ENCODE measurements around the gene IQGAP1. TPM values are rescaled to one million over a fixed set of nuclear protein-coding genes. Genes with fewer than 3 reads are reported as not detected.
"Not testable (repeated sequence)": the region's sequence is repeated elsewhere in the genome, so short reads cannot be mapped to it uniquely, and the experiment has no call there.

IQGAP1 gene, protein sequence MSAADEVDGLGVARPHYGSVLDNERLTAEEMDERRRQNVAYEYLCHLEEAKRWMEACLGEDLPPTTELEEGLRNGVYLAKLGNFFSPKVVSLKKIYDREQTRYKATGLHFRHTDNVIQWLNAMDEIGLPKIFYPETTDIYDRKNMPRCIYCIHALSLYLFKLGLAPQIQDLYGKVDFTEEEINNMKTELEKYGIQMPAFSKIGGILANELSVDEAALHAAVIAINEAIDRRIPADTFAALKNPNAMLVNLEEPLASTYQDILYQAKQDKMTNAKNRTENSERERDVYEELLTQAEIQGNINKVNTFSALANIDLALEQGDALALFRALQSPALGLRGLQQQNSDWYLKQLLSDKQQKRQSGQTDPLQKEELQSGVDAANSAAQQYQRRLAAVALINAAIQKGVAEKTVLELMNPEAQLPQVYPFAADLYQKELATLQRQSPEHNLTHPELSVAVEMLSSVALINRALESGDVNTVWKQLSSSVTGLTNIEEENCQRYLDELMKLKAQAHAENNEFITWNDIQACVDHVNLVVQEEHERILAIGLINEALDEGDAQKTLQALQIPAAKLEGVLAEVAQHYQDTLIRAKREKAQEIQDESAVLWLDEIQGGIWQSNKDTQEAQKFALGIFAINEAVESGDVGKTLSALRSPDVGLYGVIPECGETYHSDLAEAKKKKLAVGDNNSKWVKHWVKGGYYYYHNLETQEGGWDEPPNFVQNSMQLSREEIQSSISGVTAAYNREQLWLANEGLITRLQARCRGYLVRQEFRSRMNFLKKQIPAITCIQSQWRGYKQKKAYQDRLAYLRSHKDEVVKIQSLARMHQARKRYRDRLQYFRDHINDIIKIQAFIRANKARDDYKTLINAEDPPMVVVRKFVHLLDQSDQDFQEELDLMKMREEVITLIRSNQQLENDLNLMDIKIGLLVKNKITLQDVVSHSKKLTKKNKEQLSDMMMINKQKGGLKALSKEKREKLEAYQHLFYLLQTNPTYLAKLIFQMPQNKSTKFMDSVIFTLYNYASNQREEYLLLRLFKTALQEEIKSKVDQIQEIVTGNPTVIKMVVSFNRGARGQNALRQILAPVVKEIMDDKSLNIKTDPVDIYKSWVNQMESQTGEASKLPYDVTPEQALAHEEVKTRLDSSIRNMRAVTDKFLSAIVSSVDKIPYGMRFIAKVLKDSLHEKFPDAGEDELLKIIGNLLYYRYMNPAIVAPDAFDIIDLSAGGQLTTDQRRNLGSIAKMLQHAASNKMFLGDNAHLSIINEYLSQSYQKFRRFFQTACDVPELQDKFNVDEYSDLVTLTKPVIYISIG (N-terminal part only)
- 100 to 1,000 TPM; 222 to 296 TPM for total RNA-seq

DNA sequence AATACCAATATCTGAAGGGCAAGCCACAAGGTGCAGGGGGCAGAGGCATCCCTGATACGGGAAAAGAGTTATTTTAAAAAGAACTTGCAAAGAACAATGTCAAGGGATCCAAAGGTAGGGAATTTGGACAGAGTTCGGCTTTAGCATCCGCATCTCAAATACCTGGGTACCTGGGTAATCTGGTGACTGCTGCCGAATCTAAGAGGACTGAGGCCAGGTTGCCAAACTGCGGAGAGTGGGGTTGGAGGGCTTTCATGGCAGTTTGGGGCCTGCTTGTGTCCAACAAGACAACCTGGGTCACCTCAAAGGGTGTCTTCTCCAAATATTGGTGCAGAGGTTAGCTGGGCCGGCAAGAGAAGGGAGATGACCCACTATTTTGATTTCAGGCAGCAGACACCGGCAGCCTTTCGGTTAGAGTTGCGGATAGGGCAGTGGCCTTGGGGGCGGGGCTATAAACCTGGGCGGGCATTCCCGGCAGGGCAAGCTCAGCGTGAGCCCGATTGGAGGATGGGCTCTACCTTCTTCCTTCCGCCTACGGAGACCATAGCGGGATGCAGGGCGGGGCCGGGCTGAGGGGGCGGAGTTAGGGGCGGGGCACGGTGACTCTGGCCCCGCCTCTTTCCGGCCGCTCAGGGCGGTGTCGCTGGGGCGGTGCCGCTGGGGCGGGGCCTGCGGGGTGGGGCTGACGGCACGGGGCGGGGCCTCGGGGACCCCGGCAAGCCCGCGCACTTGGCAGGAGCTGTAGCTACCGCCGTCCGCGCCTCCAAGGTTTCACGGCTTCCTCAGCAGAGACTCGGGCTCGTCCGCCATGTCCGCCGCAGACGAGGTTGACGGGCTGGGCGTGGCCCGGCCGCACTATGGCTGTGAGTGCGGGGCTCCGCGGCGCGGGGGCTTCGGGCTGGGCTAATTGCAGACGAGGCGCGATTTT, at the start of gene IQGAP1:
Gene IQGAP1, plus strand, starts transcription at position 709 of the 928 bp plus-strand sequence. Its CDS starts 100 bp downstream, at position 809.
- Mint-ChIP-seq H3K27me3 (no peaks in the 10 kb centered on the region), H3K27ac (peak within 1 kb of the TSS; percentile 98), H3K4me1 (peaks cover 48% of the 10 kb centered on the region), H3K4me3 (peak within 1 kb of the TSS; percentile 98), H3K36me3 (ENCODE audit: low read depth) (peaks cover 30% of the 10 kb centered on the region), H3K9me3 (no peaks in the 10 kb centered on the region)
- peak; percentile 98 for DNase-seq
- ChIA-PET CTCF (interaction anchor here (0.5 to 2.5 kb wide), 12 partner anchors 9 to 214 kb away, joined by 3 to 13 read pairs (median 4); no protein-coding TSS in a partner anchor), POLR2A (interaction anchor here (1.3 to 1.6 kb wide), 3 partner anchors 10 to 26 kb away, joined by 6 to 7 read pairs (median 6); no protein-coding TSS in a partner anchor)

DNA sequence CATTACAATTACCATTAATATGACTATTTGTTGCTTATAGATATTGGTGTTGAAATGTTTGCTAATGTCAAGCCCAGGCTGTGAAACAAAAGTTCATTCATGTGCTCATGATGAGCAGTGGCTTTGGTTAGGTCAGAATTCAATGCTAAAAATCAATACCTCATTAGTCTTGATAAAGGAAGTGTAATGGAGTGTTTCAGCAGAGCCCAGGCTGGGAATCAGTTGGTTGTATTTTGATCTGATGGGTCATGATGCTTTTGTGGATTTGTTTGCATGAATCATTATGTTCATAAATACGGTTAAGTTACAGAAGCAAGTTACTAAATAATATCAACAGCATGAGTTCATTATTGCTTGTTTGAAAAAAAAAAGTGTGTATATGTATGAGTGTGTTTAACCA, 49.5 kb upstream of the IQGAP1 start:
- Mint-ChIP-seq H3K27me3 (no peaks in the 10 kb centered on the region), H3K4me3 (no peak overlapping the region), H3K27ac (no peak overlapping the region), H3K4me1 (peaks cover 18% of the 10 kb centered on the region), H3K36me3 (ENCODE audit: low read depth) (no peaks in the 10 kb centered on the region), H3K9me3 (no peaks in the 10 kb centered on the region)
- CTCF ChIA-PET = no interaction called here
- POLR2A ChIA-PET = no interaction called here
- no peak for DNase-seq

DNA sequence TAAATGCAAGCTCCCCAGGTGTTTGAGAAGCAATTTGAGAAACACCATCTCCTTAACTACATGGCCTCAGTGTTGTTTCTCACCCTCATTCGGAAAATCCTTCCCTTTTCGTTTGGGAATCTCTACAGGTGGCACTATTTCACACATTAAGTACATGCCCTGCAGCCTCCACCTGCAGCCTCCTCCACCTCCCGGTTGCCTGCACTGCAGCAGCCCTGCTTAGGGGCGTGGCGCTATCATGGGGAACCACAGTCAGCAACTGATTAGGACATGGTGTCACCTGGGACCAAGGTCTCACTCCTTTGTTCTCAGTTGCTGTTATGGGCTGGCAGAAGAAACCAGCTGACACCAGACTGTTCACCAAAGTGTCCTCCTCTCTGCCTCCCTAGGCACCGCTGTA, 47.7 kb upstream of the IQGAP1 start:
- POLR2A ChIA-PET = no interaction called here
- no peak for DNase-seq
- H3K27ac Mint-ChIP-seq = no peak overlapping the region
- H3K9me3 Mint-ChIP-seq = no peaks in the 10 kb centered on the region
- no peak overlapping the region for H3K4me3 Mint-ChIP-seq
- no peaks in the 10 kb centered on the region for H3K27me3 Mint-ChIP-seq
- no peaks in the 10 kb centered on the region for H3K36me3 Mint-ChIP-seq (ENCODE audit: low read depth)
- CTCF ChIA-PET = interaction anchor here (0.5 to 1.4 kb wide), 4 partner anchors 12 to 44 kb away, joined by 3 to 7 read pairs (median 3); partner anchors contain the start of gene ZNF774
- peaks cover 18% of the 10 kb centered on the region for H3K4me1 Mint-ChIP-seq

DNA sequence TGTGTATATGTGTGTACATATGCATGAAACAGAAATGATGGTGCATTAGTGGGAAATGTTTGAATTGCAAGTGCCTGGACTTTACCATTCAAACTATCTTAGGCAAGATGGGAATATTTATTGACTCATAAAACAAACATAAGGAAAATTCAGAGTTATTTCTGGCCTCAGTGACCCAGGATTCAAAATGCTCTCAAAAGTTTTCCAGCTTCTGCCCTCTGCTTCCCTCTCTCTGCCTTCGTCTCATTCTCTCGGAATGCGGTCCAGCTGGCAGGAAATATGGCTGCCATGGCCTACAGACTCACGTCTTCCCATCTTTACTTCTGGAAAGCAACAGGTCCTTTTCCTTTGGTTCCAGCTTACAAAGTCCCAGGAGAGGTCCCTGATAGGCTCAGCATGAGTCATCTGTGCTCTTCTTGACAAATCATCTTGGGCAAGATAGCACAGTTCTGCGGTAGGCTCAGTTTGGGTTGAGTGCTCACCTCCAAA, 44.7 kb upstream of the IQGAP1 start:
- DNase-seq = no peak
- H3K27me3 Mint-ChIP-seq = no peaks in the 10 kb centered on the region
- no peak overlapping the region for H3K4me3 Mint-ChIP-seq
- ChIA-PET CTCF (interaction anchor here (0.6 to 1.6 kb wide), 2 partner anchors 9 to 23 kb away, joined by 3 to 5 read pairs; no protein-coding TSS in a partner anchor), POLR2A (no interaction called here)
- H3K36me3 Mint-ChIP-seq (ENCODE audit: low read depth) = no peaks in the 10 kb centered on the region
- H3K9me3 Mint-ChIP-seq = no peaks in the 10 kb centered on the region
- peaks cover 8% of the 10 kb centered on the region for H3K4me1 Mint-ChIP-seq
- peak overlapping the region; percentile 25 for H3K27ac Mint-ChIP-seq

DNA sequence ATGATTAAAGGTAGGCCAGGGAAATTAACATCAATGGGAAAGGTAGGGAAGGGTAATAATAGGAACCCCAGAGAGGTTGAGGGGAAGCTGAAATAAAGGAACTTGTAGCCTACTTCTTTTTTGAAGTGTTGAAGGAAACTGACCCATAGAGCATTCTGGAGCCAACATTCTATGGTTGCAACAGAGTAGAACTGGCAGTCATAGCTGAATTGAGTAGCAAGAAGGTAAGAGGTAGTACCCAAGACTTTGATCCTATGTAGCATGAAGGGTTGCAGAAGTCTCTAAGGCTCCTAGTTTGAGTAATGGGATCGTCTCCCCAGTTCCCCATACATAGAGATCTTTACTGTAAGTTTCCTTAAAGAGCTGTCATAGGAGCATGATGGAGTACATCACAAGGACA, 43.4 kb upstream of the IQGAP1 start:
- H3K4me3 Mint-ChIP-seq = no peak overlapping the region
- H3K27me3 Mint-ChIP-seq = no peaks in the 10 kb centered on the region
- H3K4me1 Mint-ChIP-seq = peaks cover 8% of the 10 kb centered on the region
- ChIA-PET CTCF (interaction anchor here (0.8 to 1.3 kb wide), 3 partner anchors 13 to 104 kb away, joined by 3 to 4 read pairs (median 3); no protein-coding TSS in a partner anchor), POLR2A (no interaction called here)
- peak overlapping the region; percentile 7 for H3K27ac Mint-ChIP-seq
- no peak for DNase-seq
- no peaks in the 10 kb centered on the region for H3K9me3 Mint-ChIP-seq
- H3K36me3 Mint-ChIP-seq (ENCODE audit: low read depth) = no peaks in the 10 kb centered on the region

DNA sequence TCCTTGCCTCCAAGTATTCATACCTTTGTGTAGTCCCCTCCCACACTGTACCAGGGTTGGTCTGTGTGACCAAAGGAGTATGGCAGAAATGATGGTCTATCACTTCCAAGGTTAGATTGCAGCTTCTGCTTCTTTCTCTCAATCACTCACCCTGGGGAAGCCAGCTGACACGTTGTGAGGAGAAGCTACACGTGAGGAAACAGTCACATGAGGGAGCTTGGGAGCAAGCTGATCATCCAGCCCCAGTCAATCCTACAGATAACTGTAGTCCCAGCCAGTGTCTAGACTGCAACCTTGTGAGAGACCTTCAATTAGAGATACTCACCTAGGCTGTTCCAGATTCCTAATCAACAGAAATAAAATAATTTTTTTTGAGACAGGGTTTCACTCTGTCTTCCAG, 42.2 kb upstream of the IQGAP1 start:
- H3K27ac Mint-ChIP-seq = no peak overlapping the region
- peaks cover 14% of the 10 kb centered on the region for H3K4me1 Mint-ChIP-seq
- no peaks in the 10 kb centered on the region for H3K9me3 Mint-ChIP-seq
- CTCF ChIA-PET = interaction anchor here (1.0 to 1.3 kb wide), 2 partner anchors 15 to 102 kb away, joined by 3 to 4 read pairs; no protein-coding TSS in a partner anchor
- no peaks in the 10 kb centered on the region for H3K36me3 Mint-ChIP-seq (ENCODE audit: low read depth)
- POLR2A ChIA-PET = interaction anchor here (0.6 kb wide), 1 partner anchor 351 kb away, joined by 4 read pairs; no protein-coding TSS in a partner anchor
- no peak overlapping the region for H3K4me3 Mint-ChIP-seq
- no peaks in the 10 kb centered on the region for H3K27me3 Mint-ChIP-seq
- DNase-seq = no peak

DNA sequence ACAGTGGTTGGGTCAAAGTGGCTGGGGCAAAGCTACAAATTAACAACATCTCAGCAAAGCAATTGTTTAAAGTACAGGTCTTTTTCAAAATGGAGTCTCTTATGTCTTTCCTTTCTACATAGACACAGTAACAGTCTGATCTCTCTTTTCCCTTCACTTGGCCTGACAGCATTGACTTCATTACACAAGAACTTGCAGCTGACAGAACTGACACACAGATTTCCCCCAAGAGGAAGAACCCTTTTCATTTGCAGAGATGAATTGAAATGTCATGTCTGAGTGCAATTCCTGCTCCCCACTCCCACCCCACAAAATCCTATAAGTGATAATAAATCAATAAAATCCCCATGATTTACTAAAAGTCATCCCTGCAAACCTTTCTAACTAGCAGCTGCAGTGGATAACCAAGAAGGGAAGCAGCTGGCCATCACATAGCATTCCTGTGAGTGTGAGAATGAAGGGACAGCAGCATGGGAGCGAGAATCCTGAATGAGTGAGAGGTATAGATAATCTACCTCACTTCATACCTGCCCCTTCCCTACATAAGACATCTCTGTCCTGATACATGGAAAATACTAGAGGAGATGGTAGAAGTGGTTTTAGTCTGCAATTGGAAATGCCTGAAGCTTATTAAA, 40.5 kb upstream of the IQGAP1 start:
- POLR2A ChIA-PET; DNase-seq; H3K27me3 Mint-ChIP-seq; H3K27ac Mint-ChIP-seq; H3K9me3 Mint-ChIP-seq; H3K4me3 Mint-ChIP-seq; H3K36me3 Mint-ChIP-seq (ENCODE audit: low read depth): not testable (repeated sequence)
- CTCF ChIA-PET = interaction anchor here (0.5 kb wide), 1 partner anchor 288 kb away, joined by 3 read pairs; no protein-coding TSS in a partner anchor
- H3K4me1 Mint-ChIP-seq = peaks cover 24% of the 10 kb centered on the region

DNA sequence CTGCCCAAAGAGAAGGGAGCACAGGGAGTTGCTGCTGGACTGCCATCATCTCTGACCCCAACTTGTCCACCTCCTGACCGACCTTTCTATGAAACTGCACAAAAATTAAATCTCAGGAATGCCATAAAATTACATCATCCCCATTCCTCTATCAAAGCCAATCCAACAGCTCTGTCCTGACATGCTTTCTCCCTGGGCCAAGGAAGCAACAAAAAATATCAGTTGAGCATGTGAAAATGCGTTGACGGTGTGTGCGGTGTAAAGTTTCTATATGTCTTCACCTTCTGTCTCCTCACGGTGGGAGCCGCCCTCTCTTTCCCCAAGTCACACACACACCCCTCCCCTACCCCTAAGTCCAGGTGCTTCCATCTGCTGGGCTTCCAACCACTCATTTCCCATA, 39.6 kb upstream of the IQGAP1 start:
- DNase-seq = no peak
- peaks cover 20% of the 10 kb centered on the region for H3K4me1 Mint-ChIP-seq
- CTCF ChIA-PET = interaction anchor here (0.5 kb wide), 1 partner anchor 287 kb away, joined by 3 read pairs; no protein-coding TSS in a partner anchor
- POLR2A ChIA-PET = no interaction called here
- H3K27ac Mint-ChIP-seq = no peak overlapping the region
- no peaks in the 10 kb centered on the region for H3K27me3 Mint-ChIP-seq
- no peaks in the 10 kb centered on the region for H3K9me3 Mint-ChIP-seq
- H3K36me3 Mint-ChIP-seq (ENCODE audit: low read depth) = no peaks in the 10 kb centered on the region
- H3K4me3 Mint-ChIP-seq = no peak overlapping the region

DNA sequence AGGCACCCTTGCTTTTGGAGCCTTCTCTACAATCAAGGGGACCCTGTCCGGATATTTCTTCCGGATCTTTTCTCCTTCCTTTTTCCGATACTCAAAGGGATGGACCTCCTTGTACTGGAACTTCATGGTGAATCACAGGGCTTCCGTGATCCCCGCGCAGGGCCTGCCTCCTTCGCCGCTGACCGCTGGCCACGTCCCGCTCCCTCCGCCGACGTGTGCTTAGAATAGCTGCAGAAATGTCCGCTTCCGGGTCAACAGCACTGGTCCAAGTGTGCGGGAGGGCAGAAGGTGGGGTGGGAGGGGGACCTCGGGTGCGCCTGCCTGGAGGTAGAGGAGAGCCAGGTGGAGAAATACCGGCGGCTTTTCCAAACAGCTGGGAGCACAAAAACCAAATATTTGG, 39.0 kb upstream of the IQGAP1 start:
- DNase-seq = no peak
- H3K4me3 Mint-ChIP-seq = no peak overlapping the region
- no peaks in the 10 kb centered on the region for H3K27me3 Mint-ChIP-seq
- ChIA-PET CTCF (interaction anchor here (1.4 kb wide), 1 partner anchor 11 kb away, joined by 3 read pairs; no protein-coding TSS in a partner anchor), POLR2A (no interaction called here)
- H3K9me3 Mint-ChIP-seq = no peaks in the 10 kb centered on the region
- no peaks in the 10 kb centered on the region for H3K36me3 Mint-ChIP-seq (ENCODE audit: low read depth)
- H3K4me1 Mint-ChIP-seq = peaks cover 19% of the 10 kb centered on the region
- no peak overlapping the region for H3K27ac Mint-ChIP-seq

DNA sequence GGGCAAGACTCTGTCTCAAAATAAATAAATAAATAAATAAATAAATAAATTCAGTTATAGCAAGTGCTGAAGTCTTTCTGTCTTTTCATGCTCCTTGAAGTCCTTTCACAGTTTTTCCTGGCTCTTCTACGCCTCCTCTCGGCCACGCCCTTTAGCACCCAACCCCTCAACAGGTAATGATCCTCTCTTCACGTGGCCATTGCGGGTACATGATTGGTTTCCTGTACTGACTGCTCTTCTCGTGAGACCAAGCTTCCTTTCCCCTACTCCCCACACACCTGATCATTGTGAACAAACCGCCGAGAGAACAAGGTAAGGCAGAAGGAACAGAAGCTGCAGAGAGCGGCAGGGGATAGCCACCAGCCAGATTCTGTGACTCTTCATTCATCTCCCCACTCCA, 38.2 kb upstream of the IQGAP1 start:
- CTCF ChIA-PET = interaction anchor here (0.7 to 1.4 kb wide), 4 partner anchors 10 to 57 kb away, joined by 3 read pairs; no protein-coding TSS in a partner anchor

More for the DNA sequence above, 38.2 kb upstream of the IQGAP1 start:
- no peaks in the 10 kb centered on the region for H3K9me3 Mint-ChIP-seq
- POLR2A ChIA-PET = no interaction called here
- no peaks in the 10 kb centered on the region for H3K36me3 Mint-ChIP-seq (ENCODE audit: low read depth)
- no peak for DNase-seq
- no peak overlapping the region for H3K27ac Mint-ChIP-seq
- no peak overlapping the region for H3K4me3 Mint-ChIP-seq
- H3K27me3 Mint-ChIP-seq = no peaks in the 10 kb centered on the region
- H3K4me1 Mint-ChIP-seq = peaks cover 19% of the 10 kb centered on the region
